Lung (tissue), 12 donors: ENCODE measurements around the gene MEF2A. TPM values are rescaled to one million over a fixed set of nuclear protein-coding genes. Genes with fewer than 3 reads are reported as not detected.

Source experiments
- ATAC-seq: fragments of 200-7000 bp; cut with Tn5 transposase; one replicate; pipeline ENCODE4 v1.9.1; 2020; ENCODE audit warnings: moderate number of reproducible peaks; ENCODE audit not compliant: insufficient read depth, low FRiP score
- DNase-seq, 3 donors: peaks; one replicate each; pipeline ENCODE4 v3.0.0-alpha.2; 2013 to 2017
- H3K27ac ChIP-seq, 2 donors: one replicate each; pipeline ENCODE4 v1.5.1; 2013; ENCODE audit warnings: mild to moderate bottlenecking in 2 of 2, moderate library complexity in 2 of 2, control low read depth in 1 of 2, inconsistent platforms in 1 of 2, low read depth in 1 of 2, low read length in 1 of 2
- H3K27me3 ChIP-seq, 3 donors: one replicate each; pipeline ENCODE4 v1.5.1; 2013; ENCODE audit warnings: low read length in 2 of 3; ENCODE audit not compliant: control insufficient read depth in 3 of 3, insufficient read depth in 3 of 3
- H3K36me3 ChIP-seq, 4 donors: one replicate each; pipeline ENCODE4 v1.5.1; 2013; ENCODE audit warnings: low read length in 4 of 4, mild to moderate bottlenecking in 1 of 4, moderate library complexity in 1 of 4; ENCODE audit not compliant: control insufficient read depth in 4 of 4, insufficient read depth in 4 of 4
- H3K4me1 ChIP-seq, 5 donors: one replicate each; pipeline ENCODE4 v1.5.1; 2013; ENCODE audit warnings: low read length in 5 of 5, mild to moderate bottlenecking in 2 of 5, moderate library complexity in 1 of 5; ENCODE audit not compliant: control insufficient read depth in 5 of 5, insufficient read depth in 5 of 5
- H3K4me3 ChIP-seq: one replicate; pipeline ENCODE4 v1.5.1; 2013; ENCODE audit warnings: mild to moderate bottlenecking, control low read depth, moderate library complexity
- H3K9ac ChIP-seq, 2 donors: one replicate each; pipeline ENCODE4 v1.5.1; 2013; ENCODE audit warnings: low read length in 2 of 2, control low read depth in 1 of 2; ENCODE audit not compliant: insufficient read depth in 1 of 2
- H3K9me3 ChIP-seq, 4 donors: one replicate each; pipeline ENCODE4 v1.5.1; 2013; ENCODE audit warnings: low read length in 3 of 4, mild to moderate bottlenecking in 1 of 4, moderate library complexity in 1 of 4; ENCODE audit not compliant: control insufficient read depth in 4 of 4, insufficient read depth in 3 of 4
- WGBS, 2 donors: extraction: QIAGEN DNeasy Blood & Tissue Kit; methylation state at CpG; one replicate each; pipeline ENCODE4 v1.1.7; 2013; 5-methylcytosine and 5-hydroxymethylcytosine counted together
- polyA plus RNA-seq, 2 donors: library from polyadenylated mRNA; stranded (reverse); fragments of 200-250 nt; gene quantifications; one replicate each; pipeline ENCODE4 v1.2.1, GENCODE V29; 2013
- total RNA-seq, 2 donors: library from RNA; depleted of rRNA in 1 of 2; stranded (reverse); fragments of >200 nt in 1 of 2; gene quantifications; one replicate each; pipeline ENCODE4 v1.2.1, GENCODE V29; 2014 to 2021
- TF ChIP-seq, protein P1 (sequence below): IDR thresholded peaks from 2 replicates; pipeline ENCODE4 v1.5.1; 2012; ENCODE audit warnings: mild to moderate bottlenecking; ENCODE audit errors: control extremely low read depth, extremely low read depth
- donor health status: control.
- donor health status: control.
- donor health status: Bipolar disorder and iron deficiency.
- donor health status: healthy.
- donor health status: DM: yes; HTN: yes; CAD: no.

Gene MEF2A
- total and polyA plus RNA-seq, 4 donors = 26.0 to 140 (median 48.1) TPM

GRCh38 chr15:99711625-99712024 lies 145.8 kb downstream of the MEF2A start:
- ATAC-seq = no peak
- DNase-seq = no peak
- H3K36me3 ChIP-seq = peaks cover 13 to 37% (median 24%) of the 10 kb centered on the region in 4 donors
- WGBS, 2 donors = 78 to 83% methylated on average over 5 of the region's 5 CpGs
- no peak overlapping the region for H3K9ac ChIP-seq
- H3K27me3 ChIP-seq = no peaks in the 10 kb centered on the region
- H3K4me1 ChIP-seq = peaks cover 11 to 31% (median 17%) of the 10 kb centered on the region in 5 donors
- H3K9me3 ChIP-seq = no peaks in the 10 kb centered on the region
- TF ChIP-seq, protein P1, sequence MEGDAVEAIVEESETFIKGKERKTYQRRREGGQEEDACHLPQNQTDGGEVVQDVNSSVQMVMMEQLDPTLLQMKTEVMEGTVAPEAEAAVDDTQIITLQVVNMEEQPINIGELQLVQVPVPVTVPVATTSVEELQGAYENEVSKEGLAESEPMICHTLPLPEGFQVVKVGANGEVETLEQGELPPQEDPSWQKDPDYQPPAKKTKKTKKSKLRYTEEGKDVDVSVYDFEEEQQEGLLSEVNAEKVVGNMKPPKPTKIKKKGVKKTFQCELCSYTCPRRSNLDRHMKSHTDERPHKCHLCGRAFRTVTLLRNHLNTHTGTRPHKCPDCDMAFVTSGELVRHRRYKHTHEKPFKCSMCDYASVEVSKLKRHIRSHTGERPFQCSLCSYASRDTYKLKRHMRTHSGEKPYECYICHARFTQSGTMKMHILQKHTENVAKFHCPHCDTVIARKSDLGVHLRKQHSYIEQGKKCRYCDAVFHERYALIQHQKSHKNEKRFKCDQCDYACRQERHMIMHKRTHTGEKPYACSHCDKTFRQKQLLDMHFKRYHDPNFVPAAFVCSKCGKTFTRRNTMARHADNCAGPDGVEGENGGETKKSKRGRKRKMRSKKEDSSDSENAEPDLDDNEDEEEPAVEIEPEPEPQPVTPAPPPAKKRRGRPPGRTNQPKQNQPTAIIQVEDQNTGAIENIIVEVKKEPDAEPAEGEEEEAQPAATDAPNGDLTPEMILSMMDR = no peak
- H3K4me3 ChIP-seq = no peak overlapping the region
- H3K27ac ChIP-seq = peak overlapping the region; percentile 41 to 84

- TF ChIP-seq, protein P1 = no peak
- Histone ChIP-seq H3K4me1 (peaks cover 12 to 35% (median 21%) of the 10 kb centered on the region in 5 donors), H3K27ac (no peak overlapping the region), H3K4me3 (no peak overlapping the region), H3K36me3 (peaks cover 13 to 30% (median 22%) of the 10 kb centered on the region in 4 donors), H3K27me3 (no peaks in the 10 kb centered on the region), H3K9me3 (no peaks in the 10 kb centered on the region), H3K9ac (no peak overlapping the region)
- ATAC-seq (no peak), DNase-seq (no peak)
- WGBS, 2 donors = 87 to 93% methylated on average over 18 of the region's 18 CpGs
Observed at GRCh38 chr15:99712415-99712814, 146.6 kb downstream of the MEF2A start.

GRCh38 chr15:99716540-99717095 lies 150.8 kb downstream of the MEF2A start:
- Histone ChIP-seq H3K27me3 (no peaks in the 10 kb centered on the region), H3K4me1 (peaks cover 7 to 26% (median 15%) of the 10 kb centered on the region in 5 donors), H3K9ac (no peak overlapping the region), H3K27ac (peak overlapping the region; percentile 5 to 51), H3K36me3 (peaks cover 5 to 23% (median 10%) of the 10 kb centered on the region in 4 donors), H3K9me3 (no peaks in the 10 kb centered on the region), H3K4me3 (no peak overlapping the region)
- WGBS, 2 donors = 84 to 89% methylated on average over 10 of the region's 10 CpGs
- ATAC-seq = no peak
- TF ChIP-seq, protein P1 = no peak
- DNase-seq = no peak
